PFSK-1 (cell line): Measurements from ENCODE around the gene NMNAT3.

ENCODE experiments used
- FOXP2 ChIP-seq: optimal IDR thresholded peaks from 2 replicates; pipeline ENCODE3; 2011; ENCODE audit warnings: borderline replicate concordance, control low read depth, inconsistent platforms; ENCODE audit not compliant: insufficient read depth; ENCODE audit errors: extremely low read length, extremely low read depth
- POLR2AphosphoS5 ChIP-seq: IDR thresholded peaks from 2 replicates; pipeline ENCODE4 v1.6.1; 2012; ENCODE audit warnings: low read depth, mild to moderate bottlenecking, control low read depth, low read length, moderate library complexity
- SIN3A ChIP-seq: IDR thresholded peaks from 2 replicates; pipeline ENCODE4 v1.6.1; 2012; ENCODE audit warnings: mild to moderate bottlenecking, low read length, moderate library complexity, borderline replicate concordance; ENCODE audit not compliant: insufficient read depth
- TAF1 ChIP-seq: IDR thresholded peaks from 2 replicates; pipeline ENCODE4 v1.6.1; 2012; ENCODE audit warnings: low read length, control low read depth, borderline replicate concordance; ENCODE audit not compliant: insufficient read depth
- TF ChIP-seq, protein P1 (sequence below), 2 experiments: IDR thresholded peaks; 2 replicates each; pipeline versions ENCODE4 v1.6.1 to v1.8.0; 2011 to 2012; ENCODE audit warnings: low read depth in 2 of 2, low read length in 2 of 2, control low read depth in 1 of 2, inconsistent platforms in 1 of 2, mild to moderate bottlenecking in 1 of 2, moderate library complexity in 1 of 2; ENCODE audit not compliant: insufficient read depth in 1 of 2

Gene NMNAT3

DNA sequence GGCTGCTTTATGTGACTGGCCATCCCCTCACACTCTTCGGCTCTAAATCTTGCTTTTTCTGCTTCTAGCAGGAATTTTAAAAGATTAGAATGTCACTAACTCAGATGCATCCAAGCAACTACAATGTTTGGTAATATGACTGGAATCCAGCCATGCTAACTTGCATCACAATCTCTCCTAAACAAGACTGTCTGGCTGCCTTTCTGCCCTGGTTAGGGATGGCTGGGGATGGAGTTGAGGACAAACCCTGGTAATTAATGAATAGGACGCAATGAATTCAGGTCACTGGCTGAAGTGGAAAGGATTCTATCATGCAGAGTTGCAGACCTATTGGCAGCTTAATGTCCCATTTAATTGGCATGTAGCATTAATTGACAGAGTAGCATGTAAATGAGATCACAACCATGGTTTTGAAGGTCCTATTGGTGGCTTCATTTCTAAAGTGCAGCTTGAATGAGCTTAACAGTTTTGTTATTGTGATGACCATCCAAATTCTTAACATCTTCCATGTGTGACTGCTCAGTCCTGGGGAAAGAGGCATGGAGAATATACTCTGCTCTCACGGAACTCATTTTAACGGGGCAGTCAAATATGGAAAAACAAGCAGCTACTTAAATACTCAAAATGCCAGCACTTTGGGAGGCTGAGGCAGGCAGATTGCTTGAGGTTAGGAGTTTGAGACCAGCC, 21.7 kb downstream of the NMNAT3 start:
- TF ChIP-seq, protein P1, sequence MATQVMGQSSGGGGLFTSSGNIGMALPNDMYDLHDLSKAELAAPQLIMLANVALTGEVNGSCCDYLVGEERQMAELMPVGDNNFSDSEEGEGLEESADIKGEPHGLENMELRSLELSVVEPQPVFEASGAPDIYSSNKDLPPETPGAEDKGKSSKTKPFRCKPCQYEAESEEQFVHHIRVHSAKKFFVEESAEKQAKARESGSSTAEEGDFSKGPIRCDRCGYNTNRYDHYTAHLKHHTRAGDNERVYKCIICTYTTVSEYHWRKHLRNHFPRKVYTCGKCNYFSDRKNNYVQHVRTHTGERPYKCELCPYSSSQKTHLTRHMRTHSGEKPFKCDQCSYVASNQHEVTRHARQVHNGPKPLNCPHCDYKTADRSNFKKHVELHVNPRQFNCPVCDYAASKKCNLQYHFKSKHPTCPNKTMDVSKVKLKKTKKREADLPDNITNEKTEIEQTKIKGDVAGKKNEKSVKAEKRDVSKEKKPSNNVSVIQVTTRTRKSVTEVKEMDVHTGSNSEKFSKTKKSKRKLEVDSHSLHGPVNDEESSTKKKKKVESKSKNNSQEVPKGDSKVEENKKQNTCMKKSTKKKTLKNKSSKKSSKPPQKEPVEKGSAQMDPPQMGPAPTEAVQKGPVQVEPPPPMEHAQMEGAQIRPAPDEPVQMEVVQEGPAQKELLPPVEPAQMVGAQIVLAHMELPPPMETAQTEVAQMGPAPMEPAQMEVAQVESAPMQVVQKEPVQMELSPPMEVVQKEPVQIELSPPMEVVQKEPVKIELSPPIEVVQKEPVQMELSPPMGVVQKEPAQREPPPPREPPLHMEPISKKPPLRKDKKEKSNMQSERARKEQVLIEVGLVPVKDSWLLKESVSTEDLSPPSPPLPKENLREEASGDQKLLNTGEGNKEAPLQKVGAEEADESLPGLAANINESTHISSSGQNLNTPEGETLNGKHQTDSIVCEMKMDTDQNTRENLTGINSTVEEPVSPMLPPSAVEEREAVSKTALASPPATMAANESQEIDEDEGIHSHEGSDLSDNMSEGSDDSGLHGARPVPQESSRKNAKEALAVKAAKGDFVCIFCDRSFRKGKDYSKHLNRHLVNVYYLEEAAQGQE (IDR thresholded peaks at IDR 0.05; ENCODE audit: insufficient read depth in 1 of 2, low read depth in 2 of 2, low read length in 2 of 2) = no peak
- no peak for TF ChIP-seq TAF1
- no peak for TF ChIP-seq SIN3A
- TF ChIP-seq POLR2AphosphoS5 = no peak
- TF ChIP-seq FOXP2 = no peak

DNA sequence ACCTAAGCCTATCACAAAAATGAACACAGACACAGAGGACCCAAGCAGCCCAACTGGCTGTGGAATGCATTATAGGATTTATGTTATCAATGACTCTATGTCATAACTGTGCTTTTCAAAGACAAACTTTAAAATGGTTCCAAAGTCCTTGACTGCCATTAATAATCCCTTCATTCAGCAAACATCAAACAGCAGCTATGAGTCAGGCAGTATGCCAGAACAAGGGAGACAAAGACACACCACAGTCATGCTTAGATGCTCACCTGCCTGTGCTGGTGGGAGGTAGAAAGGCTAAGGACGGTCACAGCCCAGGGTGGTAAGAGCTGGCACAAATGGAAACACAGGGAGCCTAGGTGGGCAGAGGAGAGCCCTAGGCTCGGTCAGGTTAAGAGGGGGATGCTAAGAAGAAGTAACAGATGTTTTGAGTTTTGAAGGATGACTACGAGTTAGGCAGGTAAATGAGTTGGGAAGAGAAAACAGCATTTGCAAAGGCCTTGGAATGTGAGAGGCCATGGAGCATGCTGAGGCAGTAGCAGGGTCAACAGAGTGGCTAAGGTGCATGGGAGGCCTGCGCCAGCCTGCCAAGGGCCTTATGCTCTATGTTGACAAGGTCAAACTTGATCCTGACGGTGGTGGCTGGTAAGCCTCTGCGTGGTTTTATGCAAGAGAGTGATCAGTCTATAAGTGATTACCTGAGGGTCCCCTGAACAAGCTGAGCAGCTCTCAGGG, 23.0 kb downstream of the NMNAT3 start:
- TF ChIP-seq SIN3A (no peak), FOXP2 (no peak), POLR2AphosphoS5 (no peak), TAF1 (no peak)
- TF ChIP-seq, protein P1 (IDR thresholded peaks at IDR 0.05; ENCODE audit: insufficient read depth in 1 of 2, low read depth in 2 of 2, low read length in 2 of 2) = no peak

DNA sequence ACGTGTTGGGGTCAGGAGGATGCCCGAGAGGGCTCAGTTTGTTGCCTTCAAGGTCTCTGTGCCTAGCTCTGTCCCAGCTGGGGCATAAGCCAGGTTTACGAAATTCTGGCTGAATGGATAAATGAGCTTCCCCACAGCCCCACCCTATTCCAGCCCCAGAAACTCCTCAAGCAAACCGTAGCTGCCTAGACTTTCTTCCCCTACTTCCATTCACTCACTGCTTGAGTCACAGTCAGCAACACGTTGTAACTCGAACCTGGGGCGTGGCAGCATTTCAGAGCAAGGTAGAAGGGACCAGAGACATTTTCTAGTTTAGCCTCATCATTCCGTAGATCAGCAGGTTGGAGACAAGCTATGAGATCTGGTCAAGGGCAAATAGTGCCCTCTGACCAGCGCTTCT, 24.2 kb downstream of the NMNAT3 start:
- TF ChIP-seq FOXP2 = no peak
- TF ChIP-seq, protein P1 (IDR thresholded peaks at IDR 0.05; ENCODE audit: insufficient read depth in 1 of 2, low read depth in 2 of 2, low read length in 2 of 2) = no peak
- no peak for TF ChIP-seq SIN3A
- no peak for TF ChIP-seq TAF1
- no peak for TF ChIP-seq POLR2AphosphoS5

DNA sequence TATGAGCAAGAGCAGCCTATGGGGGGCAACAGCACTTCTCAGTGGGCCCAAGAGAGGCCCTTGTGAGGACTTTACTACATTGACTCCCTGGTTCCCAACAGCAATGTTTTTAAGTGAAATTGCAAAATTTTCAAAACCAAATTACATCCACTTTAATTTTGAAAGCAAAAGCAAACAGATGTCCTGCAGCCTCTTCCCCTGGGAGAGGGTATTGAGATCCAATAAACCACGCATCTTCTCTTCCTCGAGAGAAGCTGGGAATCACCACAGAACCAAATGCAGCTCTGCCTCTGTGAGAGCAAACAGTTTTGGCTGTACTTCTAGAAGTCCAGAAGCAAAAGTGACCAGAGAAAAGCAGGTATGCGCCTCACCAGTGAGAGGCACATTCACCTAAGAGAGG, 25.2 kb downstream of the NMNAT3 start:
- TF ChIP-seq POLR2AphosphoS5 (no peak), SIN3A (no peak), TAF1 (no peak), FOXP2 (no peak)
- TF ChIP-seq, protein P1 (IDR thresholded peaks at IDR 0.05; ENCODE audit: insufficient read depth in 1 of 2, low read depth in 2 of 2, low read length in 2 of 2) = no peak
